ENCODE measurements around the gene KLC1.

The KLC1 gene

GRCh38 chr14:103694572-103695026 is 65.6 kb downstream of the KLC1 start:
- no peak for TF ChIP-seq CTCF (conservative IDR thresholded peaks at IDR 0.05; ENCODE audit: low read depth, low read length)
- DNase-seq (ENCODE audit: low read depth), result no peak
- H3K4me3 ChIP-seq (ENCODE audit: low read depth, low read length), result no peak overlapping the region

DNA sequence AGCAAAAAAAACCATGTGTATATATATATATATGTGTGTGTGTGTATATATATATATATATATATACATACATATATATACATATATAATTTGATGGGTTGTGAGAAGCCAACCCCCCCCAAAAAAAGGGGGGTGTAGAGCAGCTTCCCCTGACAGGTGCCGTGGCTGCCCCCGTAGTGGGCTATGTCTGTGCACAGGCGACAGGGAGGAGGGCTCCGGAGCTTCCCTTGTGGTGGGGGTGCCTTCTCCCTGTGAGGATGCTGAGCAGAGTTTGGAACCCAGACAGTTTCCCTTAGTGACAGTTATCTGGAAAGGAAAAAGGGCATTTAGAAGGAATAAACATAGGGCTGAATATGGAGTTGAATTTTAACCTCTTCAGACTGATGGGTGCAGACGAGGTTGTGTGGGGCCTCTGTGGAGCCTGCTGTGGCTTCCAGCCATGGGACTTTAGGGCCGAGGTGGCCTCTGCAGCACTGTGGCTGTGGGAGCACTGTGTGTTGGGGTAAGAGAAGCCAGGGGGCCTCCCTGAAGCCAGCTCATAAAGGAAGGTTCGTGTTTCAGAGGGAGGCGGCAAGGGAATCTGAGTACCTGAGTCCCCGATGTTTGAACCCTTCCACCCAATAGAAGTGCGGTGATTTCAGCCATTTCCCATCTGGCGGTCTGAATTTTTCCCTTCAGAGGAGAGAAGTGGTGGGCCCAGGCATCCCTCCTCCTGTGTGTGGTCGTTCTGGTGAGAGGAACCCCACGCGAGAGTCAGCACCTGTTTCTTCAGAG is 66.5 kb downstream of the KLC1 start:
- DNase-seq (ENCODE audit: low read depth), result no peak
- H3K4me3 ChIP-seq (ENCODE audit: low read depth, low read length), result no peak overlapping the region
- TF ChIP-seq CTCF (conservative IDR thresholded peaks at IDR 0.05; ENCODE audit: low read depth, low read length), result no peak

DNA sequence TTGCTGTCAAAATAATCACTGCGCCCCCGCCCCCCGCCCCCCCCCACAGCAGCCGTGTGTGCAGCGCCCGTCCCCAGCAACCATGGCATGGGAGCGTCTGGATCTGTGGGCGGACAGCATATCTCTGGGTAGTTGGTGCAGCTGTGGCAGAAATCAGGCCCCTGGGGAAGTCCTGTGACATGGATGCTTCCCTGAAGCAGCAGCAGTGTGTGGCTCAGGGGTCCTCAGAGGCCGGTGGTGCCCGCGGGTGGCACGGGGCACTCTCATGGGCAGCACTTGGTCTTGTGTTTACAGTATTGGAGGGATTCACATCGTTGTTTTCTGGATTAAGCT is 67.0 kb downstream of the KLC1 start:
- DNase-seq (ENCODE audit: low read depth), result no peak
- no peak overlapping the region for H3K4me3 ChIP-seq (ENCODE audit: low read depth, low read length)
- no peak for TF ChIP-seq CTCF (conservative IDR thresholded peaks at IDR 0.05; ENCODE audit: low read depth, low read length)

DNA sequence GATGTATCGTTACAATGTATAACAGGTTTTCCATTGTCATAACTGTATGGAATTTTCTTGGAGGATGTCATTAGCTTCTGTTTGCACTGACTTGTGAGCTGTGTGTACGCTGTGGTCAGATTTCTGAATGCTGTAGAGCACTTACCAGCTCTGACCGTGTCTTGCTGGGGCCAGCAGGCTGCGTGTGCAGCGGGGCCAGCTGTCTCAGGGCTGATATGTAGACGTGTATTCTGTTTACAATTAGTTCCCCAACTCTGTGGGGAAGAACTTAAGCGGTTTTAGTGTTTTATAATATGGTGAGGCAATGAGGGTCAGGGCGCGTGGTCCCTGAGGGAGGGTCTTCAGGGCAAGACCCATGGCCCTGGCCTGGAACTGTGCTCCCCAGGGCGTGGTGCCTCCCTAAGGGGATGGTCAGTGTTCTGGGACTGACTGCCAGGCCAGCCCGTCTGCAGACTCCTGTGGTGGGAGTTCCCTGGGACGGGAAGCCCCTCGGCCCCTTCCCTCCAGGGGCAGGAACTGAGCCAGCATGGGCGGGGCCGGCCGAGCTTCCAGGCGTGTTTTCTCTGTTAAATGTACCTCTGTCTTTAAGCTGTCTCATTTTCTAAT is 67.6 kb downstream of the KLC1 start:
- peak; percentile 91 for DNase-seq (ENCODE audit: low read depth)
- TF ChIP-seq CTCF (conservative IDR thresholded peaks at IDR 0.05; ENCODE audit: low read depth, low read length), result no peak
- H3K4me3 ChIP-seq (ENCODE audit: low read depth, low read length), result no peak overlapping the region

DNA sequence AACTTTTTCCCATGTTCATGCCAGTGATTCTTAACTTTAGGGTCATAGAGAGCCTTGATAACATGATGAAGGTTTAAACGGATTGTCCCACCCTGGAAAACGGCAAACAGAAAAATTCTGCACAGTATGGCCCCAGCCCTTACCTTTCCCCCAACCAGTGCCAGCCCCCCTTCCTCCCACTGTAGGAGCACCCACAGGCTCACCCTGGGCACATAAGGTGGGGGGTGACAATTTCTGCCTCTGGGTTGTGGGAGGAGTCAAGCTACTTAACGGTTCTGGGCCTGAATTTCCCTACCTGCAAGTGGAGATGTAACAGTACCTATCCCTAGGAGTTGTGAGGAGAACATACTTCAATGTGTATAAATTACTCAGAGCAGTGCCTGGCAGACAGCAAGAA is 68.2 kb downstream of the KLC1 start:
- no peak overlapping the region for H3K4me3 ChIP-seq (ENCODE audit: low read depth, low read length)
- DNase-seq (ENCODE audit: low read depth), result no peak
- no peak for TF ChIP-seq CTCF (conservative IDR thresholded peaks at IDR 0.05; ENCODE audit: low read depth, low read length)

- DNase-seq (ENCODE audit: low read depth), result no peak
- no peak overlapping the region for H3K4me3 ChIP-seq (ENCODE audit: low read depth, low read length)
- TF ChIP-seq CTCF (conservative IDR thresholded peaks at IDR 0.05; ENCODE audit: low read depth, low read length), result no peak
Observed at GRCh38 chr14:103697603-103698379, 68.8 kb downstream of the KLC1 start.

Data from choroid plexus epithelial cell (primary cell).